Mucosa of descending colon (tissue), 3 donors: Measurements from ENCODE around the gene DLGAP1. TPM values are rescaled to one million over a fixed set of nuclear protein-coding genes. Genes with fewer than 3 reads are reported as not detected.

Experiments used
- ATAC-seq: fragments of 200-7000 bp; cut with Tn5 transposase; one replicate; pipeline ENCODE4 v1.9.1; 2020; ENCODE audit warnings: mild to moderate bottlenecking, moderate library complexity
- DNase-seq, 3 donors: peaks; one replicate each; pipeline ENCODE4 v3.0.0-alpha.2; 2020
- H3K36me3 ChIP-seq: fragments of 200-600 bp; one replicate; pipeline ENCODE4 v1.8.0; 2021; ENCODE audit warnings: low read depth, mild to moderate bottlenecking
- H3K4me1 ChIP-seq: fragments of 200-600 bp; one replicate; pipeline ENCODE4 v1.8.0; 2021; ENCODE audit warnings: low read depth, mild to moderate bottlenecking
- H3K4me3 ChIP-seq: fragments of 200-600 bp; one replicate; pipeline ENCODE4 v1.8.0; 2021; ENCODE audit warnings: mild to moderate bottlenecking
- H3K9me3 ChIP-seq: fragments of 200-600 bp; one replicate; pipeline ENCODE4 v1.8.0; 2021; ENCODE audit warnings: mild to moderate bottlenecking
- CTCF ChIP-seq: fragments of 200-600 bp; IDR thresholded peaks from one replicate; pipeline ENCODE4 v1.8.0; 2022; ENCODE audit warnings: antibody characterized with exemption, mild to moderate bottlenecking
- intact Hi-C, 2 donors: fragments of 100-400 bp; cut with DNase I in 1 of 2; cut with micrococcal nuclease in 1 of 2; formaldehyde crosslinking; loops; one replicate each; pipeline versions ENCODE4 v1.11.0 to v1.11.1; 2022; cut with DNase I, micrococcal nuclease
- total RNA-seq, 3 donors: library from RNA; stranded (reverse); fragmentation: NEBNext Ultra II Directional in 2 of 3; extraction: Animal tissue kit (Norgen Biotek cat#: 25700) in 2 of 3; gene quantifications; one replicate each; pipeline versions ENCODE4 v1.2.1 to v1.2.4, GENCODE V29; 2021 to 2023
- donor health status: DM: no; HTN: no; CAD: no; lungs with moderate emphysema.
- donor health status: DM: no; HTN: no; CAD: no.
- donor health status: DM: no; HTN: yes; CAD: no.

Gene DLGAP1
- total RNA-seq, 3 donors from 2014 or later = 0.46 to 6.8 (median 4.1) TPM

- intact Hi-C loops = no loop called here
- no peaks in the 10 kb centered on the region for H3K9me3 ChIP-seq
- H3K4me3 ChIP-seq = no peak overlapping the region
- TF ChIP-seq CTCF = no peak
- no peaks in the 10 kb centered on the region for H3K36me3 ChIP-seq
- ATAC-seq (no peak), DNase-seq (no peak)
- no peaks in the 10 kb centered on the region for H3K4me1 ChIP-seq
Observed at GRCh38 chr18:4242431-4243161, 212.5 kb downstream of the DLGAP1 start.

GRCh38 chr18:4241090-4241617 is 214.0 kb downstream of the DLGAP1 start:
- intact Hi-C loops = no loop called here
- H3K4me3 ChIP-seq = no peak overlapping the region
- H3K36me3 ChIP-seq = no peaks in the 10 kb centered on the region
- TF ChIP-seq CTCF = no peak
- ATAC-seq = no peak
- no peaks in the 10 kb centered on the region for H3K9me3 ChIP-seq
- DNase-seq = no peak
- no peaks in the 10 kb centered on the region for H3K4me1 ChIP-seq

GRCh38 chr18:4238966-4239365 is 216.1 kb downstream of the DLGAP1 start:
- no peak for DNase-seq
- Histone ChIP-seq H3K9me3 (no peaks in the 10 kb centered on the region), H3K4me1 (no peaks in the 10 kb centered on the region), H3K36me3 (no peaks in the 10 kb centered on the region), H3K4me3 (no peak overlapping the region)
- TF ChIP-seq CTCF = no peak
- intact Hi-C loops = no loop called here
- ATAC-seq = no peak

GRCh38 chr18:4237664-4238041 is 217.5 kb downstream of the DLGAP1 start:
- H3K36me3 ChIP-seq = no peaks in the 10 kb centered on the region
- no peak for DNase-seq
- TF ChIP-seq CTCF = no peak

GRCh38 chr18:4236940-4237663 is 218.0 kb downstream of the DLGAP1 start:
- Histone ChIP-seq H3K4me3 (no peak overlapping the region), H3K9me3 (no peaks in the 10 kb centered on the region), H3K4me1 (no peaks in the 10 kb centered on the region), H3K36me3 (no peaks in the 10 kb centered on the region)
- no peak for TF ChIP-seq CTCF
- no peak for ATAC-seq
- intact Hi-C loops = no loop called here
- DNase-seq = no peak

More at GRCh38 chr18:4237664-4238041, 217.5 kb downstream of the DLGAP1 start:
- Histone ChIP-seq H3K9me3 (no peaks in the 10 kb centered on the region), H3K4me1 (no peaks in the 10 kb centered on the region), H3K4me3 (no peak overlapping the region)
- ATAC-seq = no peak
- intact Hi-C loops = no loop called here
